Measurements from ENCODE around the gene BPIFB1. TPM values are rescaled to one million over a fixed set of nuclear protein-coding genes. Genes with fewer than 3 reads are reported as not detected.

The BPIFB1 gene
- total RNA-seq, 1 experiment from 2014 or later: not detected

DNA sequence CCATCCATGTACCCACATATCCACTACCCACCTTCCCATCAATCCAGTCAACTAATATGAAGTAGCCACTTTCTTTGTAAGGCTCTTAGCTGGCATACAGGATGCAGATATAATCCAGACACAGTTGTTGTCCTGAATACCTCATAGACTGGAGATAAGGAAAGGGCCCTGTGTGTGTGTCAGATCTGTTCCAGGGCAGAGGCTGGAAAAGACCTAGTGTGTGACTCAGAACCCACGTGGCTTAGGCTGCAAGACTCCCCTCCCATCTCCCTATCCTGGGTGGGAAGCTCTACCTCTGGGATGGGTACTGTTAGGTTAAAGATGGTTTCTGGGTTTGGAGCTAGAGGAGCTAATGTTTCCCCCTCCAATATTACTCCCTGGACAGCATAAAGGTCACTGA is 43.6 kb upstream of the BPIFB1 start:
- H3K27ac Mint-ChIP-seq: no peak overlapping the region
- ChIA-PET POLR2A (no interaction called here), CTCF (interaction anchor here (1.4 kb wide), 1 partner anchor 23 kb away, joined by 5 read pairs; no protein-coding TSS in a partner anchor)
- H3K36me3 Mint-ChIP-seq: no peaks in the 10 kb centered on the region
- no peaks in the 10 kb centered on the region for H3K4me1 Mint-ChIP-seq
- no peak overlapping the region for H3K4me3 Mint-ChIP-seq
- no peaks in the 10 kb centered on the region for H3K9me3 Mint-ChIP-seq
- ATAC-seq: no peak
- no peak for DNase-seq (ENCODE audit: low spot score)
- TF ChIP-seq, protein P1, sequence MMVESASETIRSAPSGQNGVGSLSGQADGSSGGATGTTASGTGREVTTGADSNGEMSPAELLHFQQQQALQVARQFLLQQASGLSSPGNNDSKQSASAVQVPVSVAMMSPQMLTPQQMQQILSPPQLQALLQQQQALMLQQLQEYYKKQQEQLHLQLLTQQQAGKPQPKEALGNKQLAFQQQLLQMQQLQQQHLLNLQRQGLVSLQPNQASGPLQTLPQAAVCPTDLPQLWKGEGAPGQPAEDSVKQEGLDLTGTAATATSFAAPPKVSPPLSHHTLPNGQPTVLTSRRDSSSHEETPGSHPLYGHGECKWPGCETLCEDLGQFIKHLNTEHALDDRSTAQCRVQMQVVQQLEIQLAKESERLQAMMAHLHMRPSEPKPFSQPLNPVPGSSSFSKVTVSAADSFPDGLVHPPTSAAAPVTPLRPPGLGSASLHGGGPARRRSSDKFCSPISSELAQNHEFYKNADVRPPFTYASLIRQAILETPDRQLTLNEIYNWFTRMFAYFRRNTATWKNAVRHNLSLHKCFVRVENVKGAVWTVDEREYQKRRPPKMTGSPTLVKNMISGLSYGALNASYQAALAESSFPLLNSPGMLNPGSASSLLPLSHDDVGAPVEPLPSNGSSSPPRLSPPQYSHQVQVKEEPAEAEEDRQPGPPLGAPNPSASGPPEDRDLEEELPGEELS (CRISPR knock-in tag; IDR thresholded peaks at IDR 0.05): no peak
- no peak for TF ChIP-seq TCF7 (CRISPR knock-in tag; IDR thresholded peaks at IDR 0.05; ENCODE audit: low read depth)
- no peak for TF ChIP-seq FOXJ3 (CRISPR knock-in tag; IDR thresholded peaks at IDR 0.05; ENCODE audit: borderline replicate concordance)
- TF ChIP-seq, protein P2, sequence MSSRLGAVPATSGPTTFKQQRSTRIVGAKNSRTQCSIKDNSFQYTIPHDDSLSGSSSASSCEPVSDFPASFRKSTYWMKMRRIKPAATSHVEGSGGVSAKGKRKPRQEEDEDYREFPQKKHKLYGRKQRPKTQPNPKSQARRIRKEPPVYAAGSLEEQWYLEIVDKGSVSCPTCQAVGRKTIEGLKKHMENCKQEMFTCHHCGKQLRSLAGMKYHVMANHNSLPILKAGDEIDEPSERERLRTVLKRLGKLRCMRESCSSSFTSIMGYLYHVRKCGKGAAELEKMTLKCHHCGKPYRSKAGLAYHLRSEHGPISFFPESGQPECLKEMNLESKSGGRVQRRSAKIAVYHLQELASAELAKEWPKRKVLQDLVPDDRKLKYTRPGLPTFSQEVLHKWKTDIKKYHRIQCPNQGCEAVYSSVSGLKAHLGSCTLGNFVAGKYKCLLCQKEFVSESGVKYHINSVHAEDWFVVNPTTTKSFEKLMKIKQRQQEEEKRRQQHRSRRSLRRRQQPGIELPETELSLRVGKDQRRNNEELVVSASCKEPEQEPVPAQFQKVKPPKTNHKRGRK (CRISPR knock-in tag; IDR thresholded peaks at IDR 0.05; ENCODE audit: borderline replicate concordance): no peak
- TF ChIP-seq, protein P3, sequence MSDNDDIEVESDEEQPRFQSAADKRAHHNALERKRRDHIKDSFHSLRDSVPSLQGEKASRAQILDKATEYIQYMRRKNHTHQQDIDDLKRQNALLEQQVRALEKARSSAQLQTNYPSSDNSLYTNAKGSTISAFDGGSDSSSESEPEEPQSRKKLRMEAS (CRISPR knock-in tag; IDR thresholded peaks at IDR 0.05): no peak
- TF ChIP-seq, protein P4, sequence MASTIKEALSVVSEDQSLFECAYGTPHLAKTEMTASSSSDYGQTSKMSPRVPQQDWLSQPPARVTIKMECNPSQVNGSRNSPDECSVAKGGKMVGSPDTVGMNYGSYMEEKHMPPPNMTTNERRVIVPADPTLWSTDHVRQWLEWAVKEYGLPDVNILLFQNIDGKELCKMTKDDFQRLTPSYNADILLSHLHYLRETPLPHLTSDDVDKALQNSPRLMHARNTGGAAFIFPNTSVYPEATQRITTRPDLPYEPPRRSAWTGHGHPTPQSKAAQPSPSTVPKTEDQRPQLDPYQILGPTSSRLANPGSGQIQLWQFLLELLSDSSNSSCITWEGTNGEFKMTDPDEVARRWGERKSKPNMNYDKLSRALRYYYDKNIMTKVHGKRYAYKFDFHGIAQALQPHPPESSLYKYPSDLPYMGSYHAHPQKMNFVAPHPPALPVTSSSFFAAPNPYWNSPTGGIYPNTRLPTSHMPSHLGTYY (CRISPR knock-in tag; IDR thresholded peaks at IDR 0.05): no peak
- TF ChIP-seq NR2C2 (CRISPR knock-in tag; IDR thresholded peaks at IDR 0.05): no peak
- no peaks in the 10 kb centered on the region for H3K27me3 Mint-ChIP-seq (ENCODE audit: low read depth)

DNA sequence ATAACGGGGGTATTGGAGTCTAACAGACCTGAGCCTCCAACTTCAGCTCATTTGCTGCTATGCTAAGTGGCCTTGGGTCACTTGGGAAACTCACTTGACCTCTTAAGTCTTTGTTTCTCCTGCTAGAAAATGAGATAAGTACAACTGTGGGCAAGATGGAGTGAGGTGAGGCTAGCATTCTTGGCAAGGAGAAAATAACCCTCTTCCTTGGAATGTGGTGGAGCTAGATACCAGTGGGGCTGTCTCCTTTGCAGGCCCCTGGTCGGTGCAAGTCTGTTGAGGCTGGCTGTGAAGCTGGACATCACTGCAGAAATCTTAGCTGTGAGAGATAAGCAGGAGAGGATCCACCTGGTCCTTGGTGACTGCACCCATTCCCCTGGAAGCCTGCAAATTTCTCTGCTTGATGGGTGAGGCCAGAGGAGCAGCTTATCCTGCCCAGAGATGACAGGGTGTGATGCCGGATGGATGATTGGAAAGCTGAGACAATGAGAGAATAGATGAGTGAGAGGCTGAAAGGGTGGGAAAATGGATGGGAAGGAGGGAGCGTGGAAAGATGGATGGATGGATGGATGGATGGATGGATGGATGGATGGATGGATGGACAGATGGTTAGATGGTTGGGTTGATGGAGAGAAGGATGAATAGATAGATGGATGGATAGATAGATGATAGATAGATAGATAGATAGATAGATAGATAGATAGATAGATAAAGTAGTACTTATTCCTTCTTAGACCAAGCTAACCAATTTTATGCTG is 42.9 kb upstream of the BPIFB1 start:
- ChIA-PET CTCF (interaction anchor here (1.4 kb wide), 1 partner anchor 22 kb away, joined by 5 read pairs; no protein-coding TSS in a partner anchor), POLR2A (no interaction called here)
- Mint-ChIP-seq H3K4me1 (no peaks in the 10 kb centered on the region), H3K27ac (no peak overlapping the region), H3K27me3 (ENCODE audit: low read depth) (no peaks in the 10 kb centered on the region), H3K36me3 (no peaks in the 10 kb centered on the region), H3K4me3 (no peak overlapping the region), H3K9me3 (no peaks in the 10 kb centered on the region)
- TF ChIP-seq EMX1 (CRISPR knock-in tag; IDR thresholded peaks at IDR 0.05): no peak
- TF ChIP-seq, protein P5, sequence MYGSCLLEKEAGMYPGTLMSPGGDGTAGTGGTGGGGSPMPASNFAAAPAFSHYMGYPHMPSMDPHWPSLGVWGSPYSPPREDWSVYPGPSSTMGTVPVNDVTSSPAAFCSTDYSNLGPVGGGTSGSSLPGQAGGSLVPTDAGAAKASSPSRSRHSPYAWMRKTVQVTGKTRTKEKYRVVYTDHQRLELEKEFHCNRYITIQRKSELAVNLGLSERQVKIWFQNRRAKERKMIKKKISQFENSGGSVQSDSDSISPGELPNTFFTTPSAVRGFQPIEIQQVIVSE (CRISPR knock-in tag; IDR thresholded peaks at IDR 0.05; ENCODE audit: borderline replicate concordance): no peak
- no peak for TF ChIP-seq ZNF317 (CRISPR knock-in tag; IDR thresholded peaks at IDR 0.05; ENCODE audit: borderline replicate concordance, low read depth)
- TF ChIP-seq JUN (CRISPR knock-in tag; IDR thresholded peaks at IDR 0.05): no peak
- no peak for TF ChIP-seq ZNF671 (CRISPR knock-in tag; IDR thresholded peaks at IDR 0.05)
- no peak for TF ChIP-seq ZNF263 (CRISPR knock-in tag; IDR thresholded peaks at IDR 0.05; ENCODE audit: low read depth)
- TF ChIP-seq, protein P6, sequence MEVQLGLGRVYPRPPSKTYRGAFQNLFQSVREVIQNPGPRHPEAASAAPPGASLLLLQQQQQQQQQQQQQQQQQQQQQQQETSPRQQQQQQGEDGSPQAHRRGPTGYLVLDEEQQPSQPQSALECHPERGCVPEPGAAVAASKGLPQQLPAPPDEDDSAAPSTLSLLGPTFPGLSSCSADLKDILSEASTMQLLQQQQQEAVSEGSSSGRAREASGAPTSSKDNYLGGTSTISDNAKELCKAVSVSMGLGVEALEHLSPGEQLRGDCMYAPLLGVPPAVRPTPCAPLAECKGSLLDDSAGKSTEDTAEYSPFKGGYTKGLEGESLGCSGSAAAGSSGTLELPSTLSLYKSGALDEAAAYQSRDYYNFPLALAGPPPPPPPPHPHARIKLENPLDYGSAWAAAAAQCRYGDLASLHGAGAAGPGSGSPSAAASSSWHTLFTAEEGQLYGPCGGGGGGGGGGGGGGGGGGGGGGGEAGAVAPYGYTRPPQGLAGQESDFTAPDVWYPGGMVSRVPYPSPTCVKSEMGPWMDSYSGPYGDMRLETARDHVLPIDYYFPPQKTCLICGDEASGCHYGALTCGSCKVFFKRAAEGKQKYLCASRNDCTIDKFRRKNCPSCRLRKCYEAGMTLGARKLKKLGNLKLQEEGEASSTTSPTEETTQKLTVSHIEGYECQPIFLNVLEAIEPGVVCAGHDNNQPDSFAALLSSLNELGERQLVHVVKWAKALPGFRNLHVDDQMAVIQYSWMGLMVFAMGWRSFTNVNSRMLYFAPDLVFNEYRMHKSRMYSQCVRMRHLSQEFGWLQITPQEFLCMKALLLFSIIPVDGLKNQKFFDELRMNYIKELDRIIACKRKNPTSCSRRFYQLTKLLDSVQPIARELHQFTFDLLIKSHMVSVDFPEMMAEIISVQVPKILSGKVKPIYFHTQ (CRISPR knock-in tag; IDR thresholded peaks at IDR 0.05): no peak
- TF ChIP-seq NR1H2 (CRISPR knock-in tag; IDR thresholded peaks at IDR 0.05): no peak
- TF ChIP-seq, protein P7, sequence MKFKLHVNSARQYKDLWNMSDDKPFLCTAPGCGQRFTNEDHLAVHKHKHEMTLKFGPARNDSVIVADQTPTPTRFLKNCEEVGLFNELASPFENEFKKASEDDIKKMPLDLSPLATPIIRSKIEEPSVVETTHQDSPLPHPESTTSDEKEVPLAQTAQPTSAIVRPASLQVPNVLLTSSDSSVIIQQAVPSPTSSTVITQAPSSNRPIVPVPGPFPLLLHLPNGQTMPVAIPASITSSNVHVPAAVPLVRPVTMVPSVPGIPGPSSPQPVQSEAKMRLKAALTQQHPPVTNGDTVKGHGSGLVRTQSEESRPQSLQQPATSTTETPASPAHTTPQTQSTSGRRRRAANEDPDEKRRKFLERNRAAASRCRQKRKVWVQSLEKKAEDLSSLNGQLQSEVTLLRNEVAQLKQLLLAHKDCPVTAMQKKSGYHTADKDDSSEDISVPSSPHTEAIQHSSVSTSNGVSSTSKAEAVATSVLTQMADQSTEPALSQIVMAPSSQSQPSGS (CRISPR knock-in tag; IDR thresholded peaks at IDR 0.05; ENCODE audit: borderline replicate concordance, low read depth): no peak
- TF ChIP-seq, protein P8, sequence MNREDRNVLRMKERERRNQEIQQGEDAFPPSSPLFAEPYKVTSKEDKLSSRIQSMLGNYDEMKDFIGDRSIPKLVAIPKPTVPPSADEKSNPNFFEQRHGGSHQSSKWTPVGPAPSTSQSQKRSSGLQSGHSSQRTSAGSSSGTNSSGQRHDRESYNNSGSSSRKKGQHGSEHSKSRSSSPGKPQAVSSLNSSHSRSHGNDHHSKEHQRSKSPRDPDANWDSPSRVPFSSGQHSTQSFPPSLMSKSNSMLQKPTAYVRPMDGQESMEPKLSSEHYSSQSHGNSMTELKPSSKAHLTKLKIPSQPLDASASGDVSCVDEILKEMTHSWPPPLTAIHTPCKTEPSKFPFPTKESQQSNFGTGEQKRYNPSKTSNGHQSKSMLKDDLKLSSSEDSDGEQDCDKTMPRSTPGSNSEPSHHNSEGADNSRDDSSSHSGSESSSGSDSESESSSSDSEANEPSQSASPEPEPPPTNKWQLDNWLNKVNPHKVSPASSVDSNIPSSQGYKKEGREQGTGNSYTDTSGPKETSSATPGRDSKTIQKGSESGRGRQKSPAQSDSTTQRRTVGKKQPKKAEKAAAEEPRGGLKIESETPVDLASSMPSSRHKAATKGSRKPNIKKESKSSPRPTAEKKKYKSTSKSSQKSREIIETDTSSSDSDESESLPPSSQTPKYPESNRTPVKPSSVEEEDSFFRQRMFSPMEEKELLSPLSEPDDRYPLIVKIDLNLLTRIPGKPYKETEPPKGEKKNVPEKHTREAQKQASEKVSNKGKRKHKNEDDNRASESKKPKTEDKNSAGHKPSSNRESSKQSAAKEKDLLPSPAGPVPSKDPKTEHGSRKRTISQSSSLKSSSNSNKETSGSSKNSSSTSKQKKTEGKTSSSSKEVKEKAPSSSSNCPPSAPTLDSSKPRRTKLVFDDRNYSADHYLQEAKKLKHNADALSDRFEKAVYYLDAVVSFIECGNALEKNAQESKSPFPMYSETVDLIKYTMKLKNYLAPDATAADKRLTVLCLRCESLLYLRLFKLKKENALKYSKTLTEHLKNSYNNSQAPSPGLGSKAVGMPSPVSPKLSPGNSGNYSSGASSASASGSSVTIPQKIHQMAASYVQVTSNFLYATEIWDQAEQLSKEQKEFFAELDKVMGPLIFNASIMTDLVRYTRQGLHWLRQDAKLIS (CRISPR knock-in tag; IDR thresholded peaks at IDR 0.05; ENCODE audit: borderline replicate concordance): no peak
- DNase-seq (ENCODE audit: low spot score) (no peak), ATAC-seq (no peak)
